Cardiac fibroblast (primary cell): Measurements from ENCODE around the gene OSBPL8.

Experiments used
- DNase-seq, 2 donors: peaks; one replicate each; pipeline versions ENCODE4 v3.0.0 to v3.0.0-alpha.2; 2010; ENCODE audit warnings: low read depth in 2 of 2
- H3K4me3 ChIP-seq, 2 donors: replicated peaks in 1 of 2; 1 replicate in 1 of 2; 2 replicates in 1 of 2; pipeline ENCODE4 v1.5.1; 2011; ENCODE audit warnings: low read depth in 2 of 2, low read length in 2 of 2, mild to moderate bottlenecking in 2 of 2, moderate library complexity in 1 of 2
- TF ChIP-seq, protein P1 (sequence below): IDR thresholded peaks from one replicate; pipeline ENCODE4 v1.5.1; 2011; ENCODE audit warnings: low read depth, mild to moderate bottlenecking, low read length, inconsistent platforms

The OSBPL8 gene

DNA sequence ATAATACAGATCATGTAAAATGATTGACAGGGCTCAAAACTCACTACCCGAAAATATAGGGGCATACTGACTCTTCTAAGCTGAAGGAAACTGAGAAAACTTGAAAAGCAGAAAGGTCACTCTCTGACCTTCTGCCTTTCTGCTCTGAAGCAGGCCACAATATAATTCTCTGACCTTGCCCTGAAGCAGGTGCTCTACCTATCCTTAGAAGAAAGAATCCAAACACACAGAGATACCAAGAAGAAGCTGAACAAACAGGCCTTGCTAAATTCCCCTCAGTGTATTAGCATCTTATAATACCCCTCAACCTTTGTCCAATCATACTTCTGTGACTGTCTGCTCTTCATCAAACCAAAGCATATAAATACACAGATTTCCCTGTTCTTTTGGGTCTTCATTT, 150.5 kb downstream of the OSBPL8 start:
- TF ChIP-seq, protein P1, sequence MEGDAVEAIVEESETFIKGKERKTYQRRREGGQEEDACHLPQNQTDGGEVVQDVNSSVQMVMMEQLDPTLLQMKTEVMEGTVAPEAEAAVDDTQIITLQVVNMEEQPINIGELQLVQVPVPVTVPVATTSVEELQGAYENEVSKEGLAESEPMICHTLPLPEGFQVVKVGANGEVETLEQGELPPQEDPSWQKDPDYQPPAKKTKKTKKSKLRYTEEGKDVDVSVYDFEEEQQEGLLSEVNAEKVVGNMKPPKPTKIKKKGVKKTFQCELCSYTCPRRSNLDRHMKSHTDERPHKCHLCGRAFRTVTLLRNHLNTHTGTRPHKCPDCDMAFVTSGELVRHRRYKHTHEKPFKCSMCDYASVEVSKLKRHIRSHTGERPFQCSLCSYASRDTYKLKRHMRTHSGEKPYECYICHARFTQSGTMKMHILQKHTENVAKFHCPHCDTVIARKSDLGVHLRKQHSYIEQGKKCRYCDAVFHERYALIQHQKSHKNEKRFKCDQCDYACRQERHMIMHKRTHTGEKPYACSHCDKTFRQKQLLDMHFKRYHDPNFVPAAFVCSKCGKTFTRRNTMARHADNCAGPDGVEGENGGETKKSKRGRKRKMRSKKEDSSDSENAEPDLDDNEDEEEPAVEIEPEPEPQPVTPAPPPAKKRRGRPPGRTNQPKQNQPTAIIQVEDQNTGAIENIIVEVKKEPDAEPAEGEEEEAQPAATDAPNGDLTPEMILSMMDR = no peak
- H3K4me3 ChIP-seq = no peak overlapping the region
- DNase-seq = no peak

DNA sequence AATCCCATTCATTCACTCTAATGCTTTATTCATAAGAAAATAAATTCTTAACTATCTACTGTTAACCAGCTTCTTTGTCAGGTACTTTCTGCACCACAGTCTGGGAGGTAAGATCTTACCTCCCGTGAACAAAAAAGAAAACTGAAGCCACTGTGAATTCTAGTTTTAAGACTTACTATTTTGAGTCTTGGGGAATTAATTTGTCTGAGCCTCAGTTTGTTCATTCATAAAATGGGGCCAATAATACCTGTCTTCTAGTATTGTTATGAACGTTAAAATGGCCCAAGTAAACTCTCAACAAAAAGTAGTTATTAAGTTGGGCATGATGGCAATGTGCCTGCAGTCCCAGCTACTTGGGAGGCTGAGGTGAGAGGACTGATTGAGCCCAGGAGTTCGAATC, 151.9 kb downstream of the OSBPL8 start:
- no peak for DNase-seq
- H3K4me3 ChIP-seq = no peak overlapping the region
- TF ChIP-seq, protein P1 = no peak

DNA sequence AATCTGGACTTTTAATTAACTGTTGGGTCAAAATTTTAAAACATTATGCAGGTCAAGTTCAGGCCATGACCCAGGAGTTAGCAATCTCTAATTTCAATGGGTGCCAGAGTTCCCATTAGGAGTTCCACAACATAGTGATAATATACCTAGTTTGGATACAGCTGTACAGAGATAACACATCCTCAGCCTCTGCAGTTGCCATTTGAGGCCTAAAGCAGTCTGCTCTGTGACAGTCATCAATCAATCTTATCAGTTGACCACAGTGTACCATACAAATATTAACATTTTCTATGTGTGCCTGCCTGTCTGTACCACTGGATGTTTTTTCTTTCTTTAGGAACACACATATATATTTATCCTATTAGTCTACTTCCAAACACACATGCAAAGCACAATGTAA, 157.3 kb downstream of the OSBPL8 start:
- H3K4me3 ChIP-seq = no peak overlapping the region
- TF ChIP-seq, protein P1 = no peak
- DNase-seq = no peak

GRCh38 chr12:76400136-76400535, 159.4 kb downstream of the OSBPL8 start:
- TF ChIP-seq, protein P1 = no peak
- no peak overlapping the region for H3K4me3 ChIP-seq
- DNase-seq = no peak

DNA sequence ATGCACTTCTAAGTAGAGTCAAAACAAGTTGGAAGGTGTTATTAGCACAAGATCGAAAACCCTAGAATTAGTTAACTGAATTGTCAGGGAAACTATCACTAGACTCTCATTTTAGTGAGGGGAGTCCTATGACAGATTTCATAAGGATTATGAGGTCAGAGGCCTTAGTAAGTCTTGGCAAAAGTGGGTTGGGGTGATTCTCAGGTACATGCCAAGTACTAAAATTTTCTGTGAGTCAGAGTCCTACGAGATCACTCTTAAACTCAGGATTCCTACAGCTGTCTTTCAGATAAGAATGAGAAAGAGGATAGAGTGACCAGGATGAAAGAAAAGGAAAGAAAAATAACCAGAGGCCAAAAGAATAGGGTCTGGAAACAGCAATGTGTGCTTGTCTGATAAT, 160.5 kb downstream of the OSBPL8 start:
- TF ChIP-seq, protein P1 = no peak
- no peak overlapping the region for H3K4me3 ChIP-seq
- no peak for DNase-seq

GRCh38 chr12:76398106-76398505, 161.5 kb downstream of the OSBPL8 start:
- TF ChIP-seq, protein P1 = no peak
- peak in 1 of 2 donors; percentile 3 for DNase-seq
- no peak overlapping the region for H3K4me3 ChIP-seq

- no peak overlapping the region for H3K4me3 ChIP-seq
- no peak for DNase-seq
- TF ChIP-seq, protein P1 = no peak
These were observed 168.1 kb downstream of the OSBPL8 start for GRCh38 chr12:76391461-76391860.
